ENCODE results near the gene OSBPL8. TPM values are rescaled to one million over a fixed set of nuclear protein-coding genes. Genes with fewer than 3 reads are reported as not detected.

The OSBPL8 gene
- total RNA-seq, 4 donors from 2014 or later: 39.0 to 69.3 (median 49.0) TPM

DNA sequence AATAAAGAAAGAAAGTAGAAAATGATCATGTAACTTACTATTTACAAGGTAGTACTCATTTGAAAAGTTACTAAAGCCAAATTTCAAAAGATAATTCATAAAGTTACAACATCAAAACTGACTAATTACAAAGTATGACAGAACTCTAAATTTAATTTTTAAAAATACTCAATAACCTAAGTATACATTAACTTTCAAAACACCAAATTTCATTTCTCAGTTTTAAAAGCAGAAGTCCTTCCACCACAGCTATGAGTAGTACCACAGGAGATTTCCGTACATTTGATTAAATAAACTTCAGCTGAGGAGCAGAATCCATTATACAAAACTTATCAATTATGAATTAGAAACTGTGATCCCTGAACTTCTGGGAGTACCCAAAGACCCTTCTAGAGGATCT lies 110.6 kb downstream of the OSBPL8 start:
- TF ChIP-seq, protein P1, sequence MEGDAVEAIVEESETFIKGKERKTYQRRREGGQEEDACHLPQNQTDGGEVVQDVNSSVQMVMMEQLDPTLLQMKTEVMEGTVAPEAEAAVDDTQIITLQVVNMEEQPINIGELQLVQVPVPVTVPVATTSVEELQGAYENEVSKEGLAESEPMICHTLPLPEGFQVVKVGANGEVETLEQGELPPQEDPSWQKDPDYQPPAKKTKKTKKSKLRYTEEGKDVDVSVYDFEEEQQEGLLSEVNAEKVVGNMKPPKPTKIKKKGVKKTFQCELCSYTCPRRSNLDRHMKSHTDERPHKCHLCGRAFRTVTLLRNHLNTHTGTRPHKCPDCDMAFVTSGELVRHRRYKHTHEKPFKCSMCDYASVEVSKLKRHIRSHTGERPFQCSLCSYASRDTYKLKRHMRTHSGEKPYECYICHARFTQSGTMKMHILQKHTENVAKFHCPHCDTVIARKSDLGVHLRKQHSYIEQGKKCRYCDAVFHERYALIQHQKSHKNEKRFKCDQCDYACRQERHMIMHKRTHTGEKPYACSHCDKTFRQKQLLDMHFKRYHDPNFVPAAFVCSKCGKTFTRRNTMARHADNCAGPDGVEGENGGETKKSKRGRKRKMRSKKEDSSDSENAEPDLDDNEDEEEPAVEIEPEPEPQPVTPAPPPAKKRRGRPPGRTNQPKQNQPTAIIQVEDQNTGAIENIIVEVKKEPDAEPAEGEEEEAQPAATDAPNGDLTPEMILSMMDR (IDR thresholded peaks at IDR 0.05): no peak
- TF ChIP-seq POLR2A (IDR thresholded peaks at IDR 0.05): no peak
- Histone ChIP-seq H3K4me1 (no peaks in the 10 kb centered on the region), H3K27ac (no peak overlapping the region), H3K36me3 (no peaks in the 10 kb centered on the region), H3K4me3 (no peak overlapping the region), H3K27me3 (no peaks in the 10 kb centered on the region), H3K9me3 (no peaks in the 10 kb centered on the region)
- DNase-seq: no peak

DNA sequence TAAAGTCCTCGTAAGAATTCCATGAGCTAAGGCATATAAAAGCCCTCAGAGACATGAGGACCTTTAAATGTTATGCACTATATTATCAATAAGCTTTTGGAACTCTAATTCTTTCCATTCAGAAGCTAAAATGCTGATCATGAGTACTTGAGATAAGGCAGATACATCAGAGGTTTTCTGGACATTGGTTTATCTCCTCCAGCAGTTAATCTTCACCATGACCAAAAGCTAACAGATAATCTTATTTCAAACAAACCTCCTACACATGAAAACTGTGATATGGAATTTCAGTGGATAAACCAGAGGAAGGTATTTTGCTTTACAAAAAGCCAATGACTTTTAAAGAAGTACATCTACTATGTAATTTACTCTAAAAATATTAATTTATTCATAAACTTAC lies 113.5 kb downstream of the OSBPL8 start:
- H3K4me1 ChIP-seq: no peaks in the 10 kb centered on the region
- no peaks in the 10 kb centered on the region for H3K36me3 ChIP-seq
- H3K27ac ChIP-seq: no peak overlapping the region
- TF ChIP-seq, protein P1 (IDR thresholded peaks at IDR 0.05): no peak
- no peak for TF ChIP-seq POLR2A (IDR thresholded peaks at IDR 0.05)
- H3K9me3 ChIP-seq: no peaks in the 10 kb centered on the region
- no peaks in the 10 kb centered on the region for H3K27me3 ChIP-seq
- no peak for DNase-seq
- H3K4me3 ChIP-seq: no peak overlapping the region

DNA sequence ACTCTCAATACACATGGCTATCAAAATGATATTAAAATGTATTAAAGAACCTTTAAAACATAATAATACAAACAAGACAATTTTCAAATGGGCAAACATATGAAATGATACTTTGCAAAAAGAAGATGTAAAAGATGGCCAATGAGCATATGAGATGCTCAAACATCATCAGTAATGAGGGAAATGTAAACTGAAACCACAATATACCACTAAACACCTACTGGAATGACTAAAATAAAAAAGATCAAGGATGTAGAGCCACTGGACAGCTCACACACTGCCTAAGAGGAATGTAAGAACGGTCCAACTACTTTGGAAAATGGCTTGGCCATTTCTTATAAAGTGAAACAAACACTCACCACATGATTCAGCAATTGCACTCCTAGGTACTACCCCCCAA lies 114.1 kb downstream of the OSBPL8 start:
- no peaks in the 10 kb centered on the region for H3K9me3 ChIP-seq
- H3K27ac ChIP-seq: no peak overlapping the region
- no peaks in the 10 kb centered on the region for H3K27me3 ChIP-seq
- H3K4me3 ChIP-seq: no peak overlapping the region
- no peak for TF ChIP-seq POLR2A (IDR thresholded peaks at IDR 0.05)
- TF ChIP-seq, protein P1 (IDR thresholded peaks at IDR 0.05): no peak
- no peaks in the 10 kb centered on the region for H3K36me3 ChIP-seq
- H3K4me1 ChIP-seq: no peaks in the 10 kb centered on the region
- no peak for DNase-seq

DNA sequence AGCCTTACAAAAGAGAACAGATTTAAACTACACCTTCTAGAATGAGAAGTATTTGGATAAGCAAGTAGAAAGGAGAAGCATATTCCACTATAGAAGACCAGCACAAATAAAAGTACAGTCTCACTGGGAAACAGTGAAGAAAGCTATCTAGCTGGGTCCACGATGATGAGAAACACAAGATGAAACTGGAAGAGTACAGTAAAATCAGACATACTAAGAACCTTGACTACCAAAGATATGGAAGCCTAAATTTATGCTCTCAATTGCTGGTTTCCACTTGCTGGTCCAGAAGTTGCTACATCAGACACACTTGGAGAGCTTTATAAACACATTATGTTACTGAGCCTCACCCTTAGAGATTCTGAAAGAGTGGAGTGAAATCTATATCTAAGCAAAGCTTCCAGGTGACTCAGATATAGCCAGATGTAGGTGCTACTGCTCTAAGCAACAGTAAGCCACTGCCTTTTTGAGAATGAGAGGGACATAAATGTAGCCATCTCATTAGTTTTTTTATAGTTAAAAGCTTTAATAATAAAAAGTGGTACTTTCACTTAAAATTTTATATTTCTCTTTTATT lies 115.1 kb downstream of the OSBPL8 start:
- no peak for DNase-seq
- TF ChIP-seq, protein P1 (IDR thresholded peaks at IDR 0.05): no peak
- TF ChIP-seq POLR2A (IDR thresholded peaks at IDR 0.05): no peak
- H3K4me3 ChIP-seq: no peak overlapping the region
- no peaks in the 10 kb centered on the region for H3K4me1 ChIP-seq
- no peaks in the 10 kb centered on the region for H3K9me3 ChIP-seq
- no peaks in the 10 kb centered on the region for H3K27me3 ChIP-seq
- H3K36me3 ChIP-seq: no peaks in the 10 kb centered on the region
- H3K27ac ChIP-seq: no peak overlapping the region

DNA sequence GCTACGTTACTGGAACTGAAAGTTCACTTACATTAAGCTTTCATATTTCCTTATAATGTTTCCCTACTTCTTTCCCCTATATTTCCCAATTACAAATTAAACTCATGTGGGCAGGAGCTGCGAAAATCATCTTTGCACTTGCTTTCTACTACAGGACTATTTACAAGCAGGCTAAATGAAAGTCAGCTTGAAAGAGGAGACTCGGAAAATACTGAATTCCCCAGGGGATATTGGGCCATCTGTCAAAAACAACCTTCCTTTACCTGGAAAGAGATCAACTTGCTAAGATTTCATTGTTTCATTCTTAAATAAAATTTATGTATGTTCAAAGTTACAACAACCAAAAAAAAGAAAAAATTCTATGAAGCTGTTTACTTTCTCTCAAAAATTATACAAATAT lies 118.6 kb downstream of the OSBPL8 start:
- no peaks in the 10 kb centered on the region for H3K36me3 ChIP-seq
- H3K27ac ChIP-seq: no peak overlapping the region
- no peaks in the 10 kb centered on the region for H3K4me1 ChIP-seq
- H3K9me3 ChIP-seq: no peaks in the 10 kb centered on the region
- TF ChIP-seq, protein P1 (IDR thresholded peaks at IDR 0.05): no peak
- TF ChIP-seq POLR2A (IDR thresholded peaks at IDR 0.05): no peak
- no peak for DNase-seq
- H3K27me3 ChIP-seq: no peaks in the 10 kb centered on the region
- no peak overlapping the region for H3K4me3 ChIP-seq

DNA sequence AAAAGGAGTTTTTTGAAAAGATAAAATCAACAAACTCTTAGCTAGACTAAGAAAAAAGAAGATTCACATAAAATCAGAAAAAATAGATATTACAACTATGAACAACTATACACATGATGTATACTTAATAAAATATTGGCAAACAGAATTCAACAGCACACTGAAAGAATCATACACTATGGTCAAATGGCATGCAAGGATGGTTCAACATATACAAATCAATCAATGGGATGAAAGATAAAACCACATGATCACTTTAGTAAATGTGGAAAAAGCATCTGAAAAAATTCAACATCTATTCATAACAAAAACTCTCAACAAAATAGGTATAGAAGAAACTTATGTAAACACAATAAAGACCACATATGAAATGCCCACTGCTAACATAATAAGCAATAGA lies 126.8 kb downstream of the OSBPL8 start:
- Histone ChIP-seq H3K36me3 (no peaks in the 10 kb centered on the region), H3K4me3 (no peak overlapping the region), H3K4me1 (no peaks in the 10 kb centered on the region), H3K9me3 (peaks cover 0 to 6% (median 0%) of the 10 kb centered on the region in 4 donors), H3K27me3 (no peaks in the 10 kb centered on the region), H3K27ac (no peak overlapping the region)
- DNase-seq: no peak
- TF ChIP-seq, protein P1 (IDR thresholded peaks at IDR 0.05): no peak
- TF ChIP-seq POLR2A (IDR thresholded peaks at IDR 0.05): no peak

All from Peyer's patch (tissue), 4 donors.